Vagina (tissue), 2 donors: Measurements from ENCODE around the gene NYNRIN. TPM values are rescaled to one million over a fixed set of nuclear protein-coding genes. Genes with fewer than 3 reads are reported as not detected.

Experiments
- DNase-seq, 2 donors: peaks; one replicate each; pipeline ENCODE4 v3.0.0-alpha.2; 2017; ENCODE audit errors: extremely low spot score in 2 of 2
- H3K27ac ChIP-seq: fragments of 200-600 bp; sonication (generic); one replicate; pipeline ENCODE4 v1.5.1; 2019
- H3K27me3 ChIP-seq: fragments of 200-600 bp; sonication (generic); one replicate; pipeline ENCODE4 v1.5.1; 2019
- H3K36me3 ChIP-seq, 2 donors: fragments of 200-600 bp; sonication (generic); one replicate each; pipeline ENCODE4 v1.5.1; 2017 to 2019
- H3K4me1 ChIP-seq: fragments of 200-600 bp; sonication (generic); one replicate; pipeline ENCODE4 v1.5.1; 2019
- H3K4me3 ChIP-seq, 2 donors: fragments of 200-600 bp; sonication (generic); 1 replicate in 1 of 2; 2 replicates in 1 of 2; pipeline ENCODE4 v1.5.1; 2016 to 2019
- H3K9me3 ChIP-seq: fragments of 200-600 bp; sonication (generic); one replicate; pipeline ENCODE4 v1.5.1; 2019
- CTCF ChIP-seq, 3 experiments: fragments of 450-650 bp in 2 of 3; fragments of 200-600 bp in 1 of 3; sonication (generic) in 1 of 3; IDR thresholded peaks; one replicate each; pipeline ENCODE4 v1.5.1; 2017 to 2019; ENCODE audit warnings: antibody characterized with exemption in 3 of 3, mild to moderate bottlenecking in 2 of 3, moderate library complexity in 2 of 3
- POLR2A ChIP-seq, 2 donors: fragments of 450-650 bp; IDR thresholded peaks; one replicate each; pipeline ENCODE4 v1.6.1; 2017; ENCODE audit warnings: antibody characterized with exemption in 2 of 2, mild to moderate bottlenecking in 2 of 2, moderate library complexity in 2 of 2
- POLR2AphosphoS5 ChIP-seq, 2 donors: sonication (generic); formaldehyde crosslinking; IDR thresholded peaks; one replicate each; pipeline ENCODE4 v1.9.0; 2017; ENCODE audit warnings: antibody characterized with exemption in 2 of 2, mild to moderate bottlenecking in 2 of 2, low read depth in 1 of 2; ENCODE audit not compliant: insufficient read depth in 1 of 2
- intact Hi-C: fragments of 100-400 bp; cut with DNase I; formaldehyde crosslinking; loops from one replicate; pipeline ENCODE4 v1.15.1; 2023
- total RNA-seq: library from RNA; depleted of rRNA; stranded (reverse); fragments of >200 nt; gene quantifications from one replicate; pipeline ENCODE4 v1.2.3, GENCODE V29; 2016

Gene NYNRIN
- total RNA-seq, 1 donor from 2014 or later, result 14.7 TPM

GRCh38 chr14:24426912-24427536, 28.2 kb downstream of the NYNRIN start:
- H3K4me1 ChIP-seq, result peaks cover 49% of the 10 kb centered on the region
- DNase-seq, result peak; percentile 86 to 89
- no peaks in the 10 kb centered on the region for H3K27me3 ChIP-seq
- intact Hi-C loops, result no loop called here
- peaks cover 0 to 3% of the 10 kb centered on the region in 2 donors for H3K36me3 ChIP-seq
- no peak for TF ChIP-seq CTCF (IDR thresholded peaks at IDR 0.05)
- no peak for TF ChIP-seq POLR2A (IDR thresholded peaks at IDR 0.05)
- no peak for TF ChIP-seq POLR2AphosphoS5 (IDR thresholded peaks at IDR 0.05; ENCODE audit: insufficient read depth in 1 of 2, low read depth in 1 of 2)
- no peak overlapping the region for H3K4me3 ChIP-seq
- H3K27ac ChIP-seq, result no peak overlapping the region
- H3K9me3 ChIP-seq, result no peaks in the 10 kb centered on the region

GRCh38 chr14:24427537-24428508, 29.0 kb downstream of the NYNRIN start:
- intact Hi-C loops, result no loop called here
- Histone ChIP-seq H3K36me3 (peaks cover 0 to 11% of the 10 kb centered on the region in 2 donors), H3K27ac (peak overlapping the region; percentile 92), H3K27me3 (no peaks in the 10 kb centered on the region), H3K4me3 (no peak overlapping the region), H3K9me3 (no peaks in the 10 kb centered on the region), H3K4me1 (peaks cover 57% of the 10 kb centered on the region)
- TF ChIP-seq CTCF (IDR thresholded peaks at IDR 0.05), result no peak
- no peak for TF ChIP-seq POLR2AphosphoS5 (IDR thresholded peaks at IDR 0.05; ENCODE audit: insufficient read depth in 1 of 2, low read depth in 1 of 2)
- no peak for TF ChIP-seq POLR2A (IDR thresholded peaks at IDR 0.05)
- peak; percentile 84 to 86 for DNase-seq

- Histone ChIP-seq H3K4me1 (peaks cover 64% of the 10 kb centered on the region), H3K27ac (peak overlapping the region; percentile 92), H3K4me3 (peak overlapping the region; percentile 72 to 93), H3K27me3 (no peaks in the 10 kb centered on the region), H3K36me3 (peaks cover 0 to 19% of the 10 kb centered on the region in 2 donors), H3K9me3 (no peaks in the 10 kb centered on the region)
- no peak for TF ChIP-seq POLR2A (IDR thresholded peaks at IDR 0.05)
- peak; percentile 84 to 88 for DNase-seq
- intact Hi-C loops, result no loop called here
These were observed 30.0 kb downstream of the NYNRIN start for GRCh38 chr14:24428628-24429394.

GRCh38 chr14:24429395-24430142, 30.8 kb downstream of the NYNRIN start, which contains the start of the genes CBLN3 and KHNYN:
TSS of gene CBLN3 (minus strand) at chr14:24429668. CDS start at chr14:24429054, 614 bp downstream.
TSS of gene KHNYN (plus strand) at chr14:24429954. CDS start at chr14:24430731, 777 bp downstream.
- Histone ChIP-seq H3K36me3 (peaks cover 0 to 23% of the 10 kb centered on the region in 2 donors), H3K4me3 (peak within 1 kb of the TSS; percentile 72 to 93), H3K27ac (peak within 1 kb of the TSS; percentile 92), H3K27me3 (no peaks in the 10 kb centered on the region), H3K4me1 (peaks cover 64% of the 10 kb centered on the region), H3K9me3 (no peaks in the 10 kb centered on the region)
- TF ChIP-seq POLR2AphosphoS5 (IDR thresholded peaks at IDR 0.05; ENCODE audit: insufficient read depth in 1 of 2, low read depth in 1 of 2) (peak in 1 of 2 donors; percentile 99), CTCF (IDR thresholded peaks at IDR 0.05) (no peak), POLR2A (IDR thresholded peaks at IDR 0.05) (peak in 1 of 2 donors; percentile 93)
- peak; percentile 95 to 96 for DNase-seq
- intact Hi-C loops, result loop anchor here (2.0 to 5.0 kb wide), 2 partner anchors 63 to 187 kb away; partner anchors contain the start of gene TINF2
